NCI-H1105 (cell line): ENCODE results near the gene DNAH9.
"Not testable (repeated sequence)": the region's sequence is repeated elsewhere in the genome, so short reads cannot be mapped to it uniquely, and the experiment has no call there.

ENCODE experiments used
- DNase-seq: peaks from one replicate; lab custom pipeline; 2025; lab: John Stamatoyannopoulos, UW

Gene DNAH9

DNA sequence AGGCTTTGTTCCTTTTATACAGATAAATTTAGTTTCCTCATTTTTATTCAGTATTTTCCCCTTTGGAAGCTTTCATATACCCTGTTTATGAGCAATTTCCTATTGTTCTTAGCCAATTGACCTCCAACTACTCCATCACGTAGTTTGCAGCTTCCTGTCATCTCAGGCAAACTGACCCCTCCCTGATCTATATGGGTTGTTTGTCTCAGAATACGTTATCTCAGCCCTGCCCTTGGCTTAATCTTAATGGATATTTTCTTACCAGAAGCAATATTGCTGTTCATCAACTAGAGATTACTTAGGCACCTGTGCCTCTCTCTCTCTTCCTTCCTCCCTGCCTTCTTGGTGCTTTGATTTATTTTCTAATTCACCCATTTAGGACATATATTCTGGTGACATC, 317.8 kb downstream of the DNAH9 start:
- no peak for DNase-seq

DNA sequence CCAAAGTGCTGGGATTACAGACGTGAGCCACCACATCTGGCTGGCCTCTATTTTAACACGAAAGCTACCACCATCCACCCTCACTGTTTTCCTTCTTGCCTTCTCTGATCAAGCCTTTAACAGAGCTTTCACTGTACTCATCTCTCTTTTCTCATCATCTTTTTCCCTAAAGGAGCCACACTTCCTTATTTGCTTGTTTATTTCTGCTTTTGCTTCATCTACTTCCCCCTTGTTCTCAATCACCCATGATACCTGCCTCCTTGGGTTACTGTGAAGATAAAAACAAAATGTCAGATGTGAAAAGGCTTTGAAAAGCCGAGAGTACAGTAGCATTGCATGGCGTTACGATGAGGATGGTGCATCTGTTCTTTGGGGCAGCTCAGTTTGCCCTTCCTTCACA, 319.1 kb downstream of the DNAH9 start:
- DNase-seq = no peak

DNA sequence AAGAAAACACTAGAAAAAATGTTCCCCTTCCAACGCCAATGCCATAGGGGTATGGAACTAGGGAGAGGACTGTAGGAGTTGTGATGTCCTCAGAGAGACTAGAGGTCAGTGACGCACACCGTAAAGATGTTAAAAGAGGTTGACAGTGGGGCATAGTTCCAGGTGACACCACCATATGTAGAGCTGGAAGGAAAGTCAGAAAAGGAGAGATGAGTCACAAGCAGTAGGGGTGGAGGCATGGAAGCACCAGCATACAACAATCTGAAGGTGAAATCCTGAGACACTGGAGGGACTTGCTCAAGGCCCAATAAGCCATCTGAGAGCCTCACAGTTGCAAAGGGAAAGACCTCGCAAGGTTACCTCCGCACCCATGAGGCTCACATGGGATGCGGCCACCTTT, 323.0 kb downstream of the DNAH9 start:
- no peak for DNase-seq

DNA sequence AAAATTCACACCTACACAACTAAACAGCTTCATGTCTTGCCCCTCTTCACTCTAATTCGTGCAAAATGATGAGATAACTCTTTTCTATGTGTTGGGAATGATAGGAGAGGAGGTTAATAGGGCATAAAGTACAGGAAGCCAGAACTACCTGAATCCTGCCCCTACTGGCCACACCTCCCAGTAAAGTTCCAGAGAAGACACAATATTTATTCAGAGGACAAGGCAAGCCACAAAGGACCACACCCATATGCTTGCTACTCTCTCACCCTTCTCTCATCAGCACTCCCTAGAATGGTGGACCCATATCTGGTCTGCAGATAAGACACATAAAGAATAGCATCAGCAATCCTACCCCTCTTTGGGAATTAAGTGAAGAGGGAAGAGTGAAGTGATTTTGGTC, 324.4 kb downstream of the DNAH9 start:
- DNase-seq = no peak

DNA sequence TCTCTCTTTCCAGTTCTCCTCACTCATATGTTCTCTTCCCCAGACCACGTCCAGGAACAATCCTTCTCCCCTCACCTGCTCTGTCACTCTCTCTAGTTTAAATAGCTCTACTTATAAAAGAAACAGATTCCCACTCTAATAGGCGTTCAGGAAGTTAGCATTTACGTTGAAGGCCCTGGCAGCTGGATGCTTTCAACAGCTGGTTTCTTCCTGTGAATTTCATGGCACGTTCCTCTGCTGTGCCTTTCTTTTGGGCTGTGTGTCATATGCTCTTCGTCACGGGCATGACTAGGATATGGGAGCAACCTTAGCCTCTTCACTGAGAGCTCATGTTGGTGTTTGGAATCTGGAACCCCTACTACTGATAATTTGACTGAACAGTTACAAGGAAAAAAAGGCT, 325.8 kb downstream of the DNAH9 start:
- DNase-seq = no peak

DNA sequence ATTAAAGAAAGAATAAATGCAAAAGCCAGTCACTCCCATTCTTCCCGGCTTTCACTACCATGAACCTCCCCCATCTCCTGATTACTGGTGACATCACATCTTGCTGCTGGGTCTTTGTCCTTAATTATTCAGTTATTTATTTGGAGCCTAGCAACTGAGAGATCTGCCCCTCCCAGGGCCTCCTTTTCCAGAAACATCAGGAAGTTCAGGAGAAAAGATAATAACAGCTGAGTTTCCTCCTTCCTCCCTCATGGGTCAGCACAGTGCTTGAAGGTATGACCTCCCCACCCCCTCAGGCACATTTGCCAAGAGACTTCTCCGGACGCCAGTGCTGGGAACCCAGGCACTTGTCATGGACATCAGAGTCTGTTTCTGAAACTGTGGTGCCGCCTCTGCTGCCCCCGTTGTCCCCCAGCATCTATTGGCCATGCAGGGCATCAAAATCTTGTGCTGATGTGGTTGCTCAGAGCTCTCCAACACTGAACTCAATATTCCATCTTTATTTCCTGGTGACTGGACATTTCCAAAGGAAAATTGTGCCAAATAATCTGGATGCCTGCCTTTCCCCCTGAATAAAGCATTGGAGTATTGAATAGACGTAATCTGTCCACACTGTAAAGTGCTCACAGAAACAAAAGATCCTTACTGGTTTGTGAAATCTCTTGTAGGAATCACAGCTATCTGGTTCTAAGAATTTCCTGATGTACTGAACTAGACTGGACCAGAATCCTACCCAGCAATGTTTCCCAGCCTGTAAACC, 327.2 kb downstream of the DNAH9 start:
- no peak for DNase-seq

DNA sequence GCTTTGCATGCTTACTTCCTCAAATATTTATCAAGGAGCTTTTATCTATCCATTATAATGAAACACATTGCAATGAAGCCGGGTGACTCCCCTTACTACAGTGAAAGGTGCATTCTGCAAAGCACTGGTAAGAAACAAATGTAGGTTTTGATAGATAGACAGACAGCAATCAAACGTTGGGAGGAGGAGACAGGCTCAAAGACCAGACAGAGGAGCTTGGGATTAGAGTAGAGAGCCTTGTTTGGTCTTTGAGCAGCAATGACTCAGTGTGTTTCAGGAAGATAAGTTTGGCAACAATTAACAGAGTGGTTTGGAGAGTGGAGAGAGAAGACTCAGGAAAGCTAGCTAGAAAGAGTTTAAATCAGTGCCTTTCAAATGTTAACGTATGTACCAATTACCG, 330.2 kb downstream of the DNAH9 start:
- no peak for DNase-seq

DNA sequence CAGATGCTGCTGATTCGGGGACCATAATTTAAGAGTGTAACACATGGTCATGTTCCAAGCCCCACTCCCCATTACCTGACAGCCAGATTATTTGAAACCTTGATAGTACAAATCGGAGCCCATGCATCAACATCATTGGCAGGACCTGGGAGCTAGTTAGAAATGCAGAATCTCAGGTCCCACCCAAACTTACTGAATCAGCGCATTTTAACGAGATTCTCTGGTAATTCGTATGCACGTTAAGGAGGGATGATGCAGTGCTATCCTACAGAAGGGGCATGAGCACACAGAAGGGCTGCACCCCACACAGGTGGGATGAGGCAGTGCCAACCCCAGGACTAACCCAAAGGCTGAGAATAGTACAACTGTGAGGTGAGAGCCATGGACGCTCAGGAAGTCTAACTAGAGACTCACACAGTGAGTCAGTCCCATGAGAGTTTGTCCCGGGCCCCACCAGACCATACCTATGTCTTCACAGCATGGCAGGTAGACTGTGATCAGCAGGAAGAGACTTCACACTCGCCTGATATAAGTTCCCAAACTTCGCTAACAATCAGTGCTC, 334.1 kb downstream of the DNAH9 start:
- no peak for DNase-seq

DNA sequence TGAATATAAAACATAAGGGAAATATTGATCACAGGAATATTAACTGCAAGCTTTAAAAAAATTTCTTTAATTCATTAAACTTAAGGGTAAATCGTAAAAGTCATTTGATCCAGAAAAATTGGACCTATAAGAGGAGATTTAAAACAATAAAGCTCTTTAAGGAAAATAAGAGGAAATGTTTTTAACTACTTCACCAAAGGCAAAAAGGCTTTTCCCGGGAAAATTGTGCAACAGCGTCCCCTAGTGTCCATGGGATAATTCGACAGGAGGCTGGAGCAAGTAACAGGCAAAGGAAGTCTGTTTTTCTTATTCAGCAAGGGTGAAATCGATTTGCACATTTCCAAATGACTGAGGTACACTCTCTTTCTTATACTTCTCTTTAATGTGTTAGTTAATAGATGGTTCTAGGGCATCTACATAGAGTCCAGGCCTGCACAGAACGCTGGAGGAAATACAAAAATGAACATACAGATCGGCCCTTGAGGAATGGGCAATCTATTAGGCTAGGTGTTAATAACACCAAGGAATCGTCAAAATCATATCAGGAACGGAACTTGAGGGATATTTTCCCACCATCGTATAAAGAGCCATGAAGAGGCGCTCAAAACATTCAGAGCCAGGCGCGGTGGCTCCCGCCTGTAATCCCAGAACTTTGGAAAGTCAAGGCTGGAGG, 337.6 kb downstream of the DNAH9 start:
- DNase-seq = peak; percentile 5

DNA sequence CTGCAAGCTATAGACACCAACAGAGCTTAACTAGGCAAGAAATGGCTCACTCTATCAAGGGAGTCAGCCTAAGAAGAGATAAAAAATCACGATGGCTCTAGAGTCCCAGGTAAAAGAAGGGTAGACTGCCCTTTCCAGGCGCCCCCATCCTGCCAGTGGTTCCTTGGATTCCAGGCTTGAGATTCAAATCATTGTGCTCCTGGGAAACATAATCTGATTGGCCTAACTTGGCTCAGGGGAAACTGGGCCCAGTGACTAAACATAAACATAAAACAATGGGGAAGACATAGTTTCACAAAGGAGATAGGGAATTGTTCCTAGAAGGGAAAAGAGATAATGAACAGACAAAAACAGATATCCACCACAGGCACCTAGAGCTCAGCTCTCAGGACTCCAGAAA, 342.6 kb downstream of the DNAH9 start:
- DNase-seq = no peak

DNA sequence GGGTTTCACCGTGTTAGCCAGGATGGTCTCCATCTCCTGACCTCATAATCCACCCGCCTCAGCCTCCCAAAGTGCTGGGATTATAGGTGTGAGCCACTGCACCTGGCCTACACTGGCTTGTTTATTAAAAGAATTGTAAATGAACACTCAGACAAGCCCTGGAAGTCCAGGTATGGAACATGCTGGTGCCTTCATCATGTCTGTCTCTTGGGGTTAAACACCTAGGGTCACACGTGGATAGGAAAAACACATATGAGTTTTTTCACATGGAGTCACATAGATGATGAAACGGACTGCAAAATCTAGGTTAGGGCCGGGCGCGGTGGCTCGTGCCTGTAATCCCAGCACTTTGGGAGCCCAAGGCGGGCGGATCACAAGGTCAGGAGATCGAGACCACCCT, 344.8 kb downstream of the DNAH9 start:
- DNase-seq = not testable (repeated sequence)

DNA sequence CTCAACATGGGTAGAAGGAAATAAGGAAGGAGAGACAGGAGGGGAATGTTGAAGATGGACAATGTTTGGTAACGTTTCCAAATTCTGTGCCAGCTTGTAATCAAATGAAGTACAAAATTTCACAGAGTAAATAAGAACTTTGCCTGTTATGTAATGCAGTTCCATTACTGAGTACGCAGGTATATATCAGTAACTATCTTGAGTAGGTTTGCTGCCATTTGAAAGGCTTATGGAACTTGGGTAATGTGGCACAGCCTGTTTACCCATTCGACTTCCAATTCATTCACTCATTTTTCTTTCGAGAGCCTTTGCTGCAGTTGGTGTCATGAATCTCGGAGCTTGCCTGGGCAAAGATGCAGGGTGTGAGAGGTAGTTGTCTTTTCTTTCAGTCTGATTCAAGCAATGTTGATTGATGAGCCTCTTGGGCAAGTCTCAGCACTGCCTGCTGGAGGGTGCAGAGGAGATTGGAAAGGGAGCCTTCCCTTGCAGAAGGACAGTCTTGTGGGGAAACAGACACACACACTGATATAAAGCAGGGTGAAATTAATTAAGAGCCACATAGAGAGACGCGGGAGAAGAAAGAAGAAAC, 345.6 kb downstream of the DNAH9 start:
- DNase-seq = no peak

DNA sequence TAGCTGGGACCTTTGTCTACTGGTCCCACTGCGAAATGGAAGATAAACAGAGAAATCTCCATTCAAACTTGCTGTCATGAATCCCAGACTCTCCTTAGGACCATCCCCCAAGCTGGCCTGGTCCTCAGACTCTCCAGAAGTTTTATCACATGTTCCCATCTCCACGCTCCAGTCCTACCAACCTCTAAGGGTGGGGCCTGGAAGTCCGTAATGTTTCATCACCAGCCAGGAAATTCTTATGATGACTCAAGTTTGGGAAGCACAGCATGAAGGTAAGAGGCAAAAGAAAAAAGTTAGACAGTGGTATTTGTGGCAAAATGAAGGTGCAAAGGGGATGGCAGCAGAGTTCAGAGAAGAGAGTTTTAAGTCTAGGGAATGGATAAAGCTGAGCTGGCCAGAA, 346.3 kb downstream of the DNAH9 start:
- no peak for DNase-seq

DNA sequence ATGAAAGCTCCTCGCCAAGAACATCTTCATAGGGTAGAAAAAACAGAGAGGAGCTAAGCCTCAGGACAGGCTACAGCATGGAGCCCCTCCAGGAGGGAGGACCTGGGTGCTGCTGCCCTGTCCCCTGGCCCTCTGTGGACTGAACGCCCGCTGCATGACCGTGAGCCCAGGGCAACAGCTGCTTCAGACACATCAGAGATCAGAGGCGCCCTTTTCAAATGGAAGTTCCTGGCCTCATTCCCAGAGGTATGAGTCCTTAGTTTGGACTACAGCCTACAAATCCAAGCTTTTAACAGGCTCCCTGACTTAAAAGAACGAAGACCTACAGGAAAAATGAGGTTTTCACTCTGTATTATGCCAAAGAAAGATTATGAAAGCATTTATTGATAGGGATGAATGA, 350.5 kb downstream of the DNAH9 start:
- no peak for DNase-seq

DNA sequence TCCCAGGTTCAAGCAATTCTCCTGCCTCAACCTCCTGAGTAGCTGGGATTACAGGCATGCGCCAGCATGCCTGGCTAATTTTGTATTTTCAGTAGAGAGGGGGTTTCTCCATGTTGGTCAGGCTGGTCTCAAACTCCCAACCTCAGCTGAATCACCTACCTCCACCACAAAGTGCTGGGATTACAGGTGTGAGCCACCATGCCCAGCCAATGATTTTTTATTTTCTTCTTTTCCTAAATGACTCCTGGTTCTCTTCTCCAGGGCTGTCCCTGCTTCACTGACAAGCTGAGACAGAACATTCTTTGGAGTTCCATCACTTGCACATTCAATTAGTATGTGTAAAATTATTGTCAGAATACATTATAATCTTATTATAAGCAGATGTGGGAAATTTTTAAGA, 351.3 kb downstream of the DNAH9 start:
- not testable (repeated sequence) for DNase-seq

DNA sequence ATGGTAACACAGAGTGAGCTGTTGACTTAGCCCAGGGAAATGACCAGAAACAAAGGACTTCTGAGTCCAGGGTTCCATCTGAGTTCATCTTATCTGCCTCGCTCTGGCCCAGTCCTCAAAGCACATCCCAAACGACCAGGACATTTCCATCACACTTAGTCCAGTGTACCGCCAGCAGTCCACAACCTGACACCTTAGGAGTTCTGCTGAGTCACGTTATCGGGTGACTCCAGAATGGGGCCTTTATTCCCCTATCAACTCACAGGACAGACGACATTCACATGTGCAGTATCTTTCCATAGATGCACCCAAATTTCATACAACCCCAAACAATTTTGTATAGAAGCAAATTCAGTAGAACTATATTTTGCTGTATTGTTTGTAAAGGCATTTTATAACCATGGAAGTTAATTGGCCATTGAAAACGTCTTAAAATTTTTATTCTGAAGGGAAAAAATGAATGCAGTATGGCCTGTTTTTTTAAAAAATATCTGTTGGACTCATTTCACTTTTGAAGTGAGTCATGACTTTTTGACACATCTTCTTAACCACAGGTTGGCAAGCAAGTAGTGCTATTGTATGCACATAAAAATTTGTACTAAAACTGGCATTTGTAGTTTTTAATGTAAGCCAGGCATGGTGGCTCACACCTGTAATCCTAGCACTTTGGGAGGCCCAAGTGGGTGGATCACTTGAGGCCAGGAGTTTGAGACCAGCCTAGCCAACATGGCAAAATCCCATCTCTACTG, 352.7 kb downstream of the DNAH9 start:
- DNase-seq = no peak

DNA sequence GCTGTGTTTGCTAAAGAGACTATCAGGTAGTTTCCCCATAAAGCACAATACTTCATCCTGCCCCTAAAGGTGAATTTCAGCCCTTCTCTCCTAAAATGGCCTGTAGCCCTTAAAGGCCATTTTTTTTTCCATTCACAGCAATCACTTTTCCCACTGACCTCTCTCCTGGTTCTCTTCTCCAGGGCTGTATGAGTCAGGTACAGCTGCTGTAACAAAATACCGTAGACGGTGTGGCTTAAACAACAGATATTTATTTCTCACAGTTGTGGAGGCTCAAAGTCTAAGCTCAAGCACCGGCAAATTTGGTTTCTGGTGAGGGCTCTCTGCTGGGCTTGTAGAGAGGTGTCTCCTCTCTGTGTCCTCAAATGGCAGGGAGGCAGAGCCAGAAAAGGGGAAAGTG, 354.3 kb downstream of the DNAH9 start:
- no peak for DNase-seq

DNA sequence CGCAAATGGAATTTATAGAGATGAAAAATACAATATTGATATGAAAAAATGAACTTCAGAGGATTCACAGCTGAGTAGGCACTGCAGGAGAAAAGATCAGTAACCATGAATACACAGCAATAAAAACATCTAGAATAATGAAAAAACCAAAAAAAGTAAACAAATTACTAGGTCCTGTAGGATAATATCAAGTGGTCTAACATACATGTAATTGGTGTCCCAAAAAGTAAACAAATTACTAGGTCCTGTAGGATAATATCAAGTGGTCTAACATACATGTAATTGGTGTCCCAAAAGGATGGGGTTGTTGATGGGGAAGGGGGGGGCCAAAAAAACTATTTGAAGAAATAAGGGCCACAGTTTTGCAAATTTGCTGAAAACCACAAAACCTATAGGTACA, 355.7 kb downstream of the DNAH9 start:
- no peak for DNase-seq

DNA sequence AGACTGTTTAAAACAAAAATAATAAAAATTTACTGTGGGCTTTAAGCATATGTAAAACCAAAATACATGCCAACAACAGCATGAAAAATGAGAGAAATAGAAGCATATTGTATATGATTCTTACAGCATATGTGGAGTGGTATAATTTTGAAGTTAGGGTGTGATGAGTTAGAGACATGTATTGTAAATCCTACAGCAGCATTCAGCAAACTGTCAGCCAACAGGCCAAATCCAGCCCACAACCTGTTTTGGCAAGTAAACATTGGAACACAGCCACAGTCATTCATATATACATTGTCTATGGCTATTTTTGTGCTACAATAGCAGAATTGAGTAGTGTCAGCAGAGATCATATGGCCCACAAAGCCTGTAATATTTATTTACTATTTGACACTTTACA, 356.7 kb downstream of the DNAH9 start:
- DNase-seq = no peak

DNA sequence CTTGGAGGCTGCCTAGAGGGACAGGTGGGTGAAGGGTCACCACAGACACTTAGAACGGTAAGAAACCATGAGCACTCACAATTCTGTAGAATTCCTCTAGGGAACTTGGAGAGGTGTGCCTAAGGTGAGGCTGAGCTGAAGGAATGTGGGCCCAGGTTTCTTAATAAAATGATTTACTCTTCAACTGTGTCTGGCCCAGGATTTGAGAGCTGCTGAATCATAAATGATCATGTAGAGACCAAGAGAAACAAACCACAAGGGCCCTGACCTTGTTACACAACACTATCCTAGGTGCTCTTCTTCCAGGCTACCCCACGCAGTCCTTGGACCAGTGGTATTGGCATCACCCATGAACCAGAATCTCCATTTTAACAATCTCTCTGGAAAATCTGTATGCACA, 371.3 kb downstream of the DNAH9 start:
- no peak for DNase-seq

DNA sequence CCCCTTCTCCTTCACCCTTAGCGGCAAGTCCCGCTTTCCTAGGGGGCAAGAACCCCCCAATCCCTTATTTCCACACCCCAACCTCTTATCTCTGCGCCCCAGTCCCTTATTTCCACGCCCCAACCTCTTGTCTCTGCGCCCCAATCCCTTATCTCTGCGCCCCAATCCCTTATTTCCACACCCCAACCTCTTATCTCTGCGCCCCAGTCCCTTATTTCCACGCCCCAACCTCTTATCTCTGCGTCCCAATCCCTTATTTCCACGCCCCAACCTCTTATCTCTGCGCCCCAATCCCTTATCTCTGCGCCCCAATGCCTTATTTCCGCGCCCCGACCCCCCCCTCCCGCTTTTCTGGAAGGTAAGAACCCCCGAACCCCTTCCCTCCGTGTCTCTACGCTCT, 374.5 kb downstream of the DNAH9 start:
- DNase-seq = not testable (repeated sequence)

DNA sequence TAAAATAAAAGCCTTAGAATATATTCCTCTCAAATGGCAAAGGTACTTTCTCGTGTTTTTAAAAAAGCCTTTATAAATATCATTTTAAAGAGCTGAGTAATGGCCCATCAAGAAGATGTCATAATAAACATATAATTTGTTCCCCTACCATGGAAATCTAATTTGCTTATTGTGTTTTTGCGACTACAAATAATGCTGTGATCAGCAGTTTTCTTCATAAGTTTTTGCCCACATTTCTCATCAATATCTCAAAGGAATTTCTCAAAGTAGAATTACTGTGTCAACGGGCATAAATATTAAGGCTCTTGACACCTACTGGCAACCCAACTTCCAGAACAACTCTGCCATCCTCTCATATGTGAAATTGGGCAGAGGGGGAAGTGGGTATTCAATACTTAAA, 381.5 kb downstream of the DNAH9 start:
- no peak for DNase-seq

DNA sequence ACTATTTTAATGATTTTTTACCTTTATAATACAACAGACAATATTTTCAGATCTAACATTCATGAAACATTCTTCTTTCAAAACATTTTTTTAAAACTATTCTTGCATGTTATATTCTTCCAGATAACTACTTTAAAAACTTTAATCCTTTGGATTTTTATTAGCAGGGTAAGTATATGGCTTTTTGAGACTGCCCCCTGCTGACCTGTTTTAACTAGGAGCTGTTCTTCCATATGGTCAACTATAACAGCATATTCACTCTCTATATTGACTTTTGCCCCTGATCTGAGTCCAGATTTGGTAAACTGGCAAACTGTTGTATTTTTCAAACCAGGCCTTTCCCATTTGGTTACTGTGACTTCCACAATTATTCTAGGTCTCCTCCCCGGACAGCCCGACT, 382.5 kb downstream of the DNAH9 start:
- DNase-seq = no peak
